ENCODE results near the gene HMGB4. TPM values are rescaled to one million over a fixed set of nuclear protein-coding genes. Genes with fewer than 3 reads are reported as not detected.

HMGB4 gene
- total RNA-seq, 3 donors from 2014 or later (not counting 1 experiment from before 2014, with no cell fraction given), result not detected

- TF ChIP-seq CTCF (IDR thresholded peaks at IDR 0.05), result no peak
- H3K36me3 Mint-ChIP-seq, result no peaks in the 10 kb centered on the region
- no peak for DNase-seq
- no peak overlapping the region for H3K4me3 ChIP-seq (ENCODE audit: low read length)
- no peaks in the 10 kb centered on the region for H3K27me3 ChIP-seq (ENCODE audit: control insufficient read depth, insufficient read depth, low read length)
- H3K36me3 ChIP-seq (ENCODE audit: control insufficient read depth, insufficient read depth, low read length), result no peaks in the 10 kb centered on the region
- H3K27ac ChIP-seq (ENCODE audit: low read length), result no peak overlapping the region
- intact Hi-C loops (cut with micrococcal nuclease), result no loop called here
- no peaks in the 10 kb centered on the region for H3K9me3 ChIP-seq (ENCODE audit: control insufficient read depth, insufficient read depth, low read length)
- 51% methylated on average over 6 of the region's 6 CpGs for WGBS (ENCODE audit: insufficient coverage)
- H3K4me3 Mint-ChIP-seq, result no peak overlapping the region
- H3K27ac Mint-ChIP-seq, result no peak overlapping the region
- H3K27me3 Mint-ChIP-seq (ENCODE audit: low read depth in 2 of 2), result peaks cover 6 to 8% of the 10 kb centered on the region in 2 donors
- H3K9me3 Mint-ChIP-seq, result no peaks in the 10 kb centered on the region
- no peak for ATAC-seq
- H3K4me1 Mint-ChIP-seq, result no peaks in the 10 kb centered on the region
- H3K4me1 ChIP-seq (ENCODE audit: control insufficient read depth, insufficient read depth, low read length), result no peaks in the 10 kb centered on the region
Observed at GRCh38 chr1:33822396-33822795, 41.5 kb upstream of the HMGB4 start.

GRCh38 chr1:33823401-33823800 is 40.5 kb upstream of the HMGB4 start:
- Mint-ChIP-seq H3K4me3 (no peak overlapping the region), H3K27ac (no peak overlapping the region), H3K36me3 (no peaks in the 10 kb centered on the region), H3K4me1 (no peaks in the 10 kb centered on the region), H3K9me3 (no peaks in the 10 kb centered on the region), H3K27me3 (ENCODE audit: low read depth in 2 of 2) (peaks cover 6 to 8% of the 10 kb centered on the region in 2 donors)
- H3K4me3 ChIP-seq (ENCODE audit: low read length), result no peak overlapping the region
- intact Hi-C loops (cut with micrococcal nuclease), result no loop called here
- TF ChIP-seq CTCF (IDR thresholded peaks at IDR 0.05), result no peak
- no peaks in the 10 kb centered on the region for H3K4me1 ChIP-seq (ENCODE audit: control insufficient read depth, insufficient read depth, low read length)
- no peaks in the 10 kb centered on the region for H3K27me3 ChIP-seq (ENCODE audit: control insufficient read depth, insufficient read depth, low read length)
- H3K9me3 ChIP-seq (ENCODE audit: control insufficient read depth, insufficient read depth, low read length), result no peaks in the 10 kb centered on the region
- DNase-seq (no peak), ATAC-seq (no peak)
- H3K36me3 ChIP-seq (ENCODE audit: control insufficient read depth, insufficient read depth, low read length), result no peaks in the 10 kb centered on the region
- 100% methylated on average over 2 of the region's 2 CpGs for WGBS (ENCODE audit: insufficient coverage)
- no peak overlapping the region for H3K27ac ChIP-seq (ENCODE audit: low read length)

- Mint-ChIP-seq H3K9me3 (no peaks in the 10 kb centered on the region), H3K4me3 (no peak overlapping the region), H3K36me3 (no peaks in the 10 kb centered on the region), H3K27ac (no peak overlapping the region), H3K27me3 (ENCODE audit: low read depth in 2 of 2) (peaks cover 6 to 8% of the 10 kb centered on the region in 2 donors), H3K4me1 (no peaks in the 10 kb centered on the region)
- H3K4me3 ChIP-seq (ENCODE audit: low read length), result no peak overlapping the region
- WGBS (ENCODE audit: insufficient coverage), result 86% methylated on average over 1 of the region's 1 CpG
- H3K9me3 ChIP-seq (ENCODE audit: control insufficient read depth, insufficient read depth, low read length), result no peaks in the 10 kb centered on the region
- H3K36me3 ChIP-seq (ENCODE audit: control insufficient read depth, insufficient read depth, low read length), result no peaks in the 10 kb centered on the region
- H3K27ac ChIP-seq (ENCODE audit: low read length), result no peak overlapping the region
- TF ChIP-seq CTCF (IDR thresholded peaks at IDR 0.05), result no peak
- H3K4me1 ChIP-seq (ENCODE audit: control insufficient read depth, insufficient read depth, low read length), result no peaks in the 10 kb centered on the region
- DNase-seq (no peak), ATAC-seq (no peak)
- intact Hi-C loops (cut with micrococcal nuclease), result no loop called here
- no peaks in the 10 kb centered on the region for H3K27me3 ChIP-seq (ENCODE audit: control insufficient read depth, insufficient read depth, low read length)
Observed at GRCh38 chr1:33823830-33824229, 40.0 kb upstream of the HMGB4 start.

- Histone ChIP-seq H3K4me1 (ENCODE audit: control insufficient read depth, insufficient read depth, low read length) (no peaks in the 10 kb centered on the region), H3K27me3 (ENCODE audit: control insufficient read depth, insufficient read depth, low read length) (no peaks in the 10 kb centered on the region), H3K27ac (ENCODE audit: low read length) (no peak overlapping the region), H3K36me3 (ENCODE audit: control insufficient read depth, insufficient read depth, low read length) (no peaks in the 10 kb centered on the region), H3K9me3 (ENCODE audit: control insufficient read depth, insufficient read depth, low read length) (no peaks in the 10 kb centered on the region), H3K4me3 (ENCODE audit: low read length) (no peak overlapping the region)
- intact Hi-C loops (cut with micrococcal nuclease), result no loop called here
- no peak for TF ChIP-seq CTCF (IDR thresholded peaks at IDR 0.05)
- 93% methylated on average over 5 of the region's 6 CpGs for WGBS (ENCODE audit: insufficient coverage)
- Mint-ChIP-seq H3K4me1 (no peaks in the 10 kb centered on the region), H3K27ac (no peak overlapping the region), H3K9me3 (no peaks in the 10 kb centered on the region), H3K36me3 (no peaks in the 10 kb centered on the region), H3K27me3 (ENCODE audit: low read depth in 2 of 2) (peaks cover 6 to 8% of the 10 kb centered on the region in 2 donors), H3K4me3 (no peak overlapping the region)
- DNase-seq, result no peak
- ATAC-seq, result no peak
Observed at GRCh38 chr1:33824321-33824720, 39.6 kb upstream of the HMGB4 start.
